ENCODE results near the gene ZBTB21.
A peak's percentile ranks its signal among the peaks of the same experiment; 100 is the strongest.

The ZBTB21 gene

GRCh38 chr21:41983229-41983628 is 26.9 kb downstream of the ZBTB21 start:
- peaks cover 1% of the 10 kb centered on the region for H3K36me3 Mint-ChIP-seq (ENCODE audit: low read depth)
- H3K9me3 Mint-ChIP-seq: peaks cover 22% of the 10 kb centered on the region
- H3K4me3 Mint-ChIP-seq: no peak overlapping the region
- no peak overlapping the region for H3K27ac Mint-ChIP-seq
- DNase-seq (ENCODE audit: low spot score): no peak
- H3K27me3 Mint-ChIP-seq (ENCODE audit: low read depth): peaks cover 6% of the 10 kb centered on the region
- H3K4me1 Mint-ChIP-seq (ENCODE audit: low read depth): peaks cover 2% of the 10 kb centered on the region

DNA sequence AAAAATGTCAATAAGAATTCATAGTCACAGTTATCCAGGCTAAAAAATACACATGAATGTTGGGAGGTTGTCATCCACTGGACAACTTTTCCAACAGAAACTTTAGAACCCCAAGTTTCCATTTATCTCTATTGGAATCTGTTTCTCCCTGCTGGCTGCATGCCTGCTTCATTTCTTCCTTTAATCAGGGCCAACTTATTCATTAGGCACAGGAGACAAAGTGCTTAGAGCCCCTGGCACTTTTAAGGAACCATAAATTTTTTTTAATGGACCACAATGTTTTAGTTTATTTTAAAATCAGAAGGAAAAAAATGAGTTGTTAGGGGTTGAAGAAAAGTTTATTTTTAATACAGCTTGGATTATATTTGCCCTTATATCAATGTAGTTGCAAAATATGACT is 29.6 kb downstream of the ZBTB21 start:
- H3K36me3 Mint-ChIP-seq (ENCODE audit: low read depth): peaks cover 1% of the 10 kb centered on the region

GRCh38 chr21:41979751-41980369 is 30.3 kb downstream of the ZBTB21 start:
- Mint-ChIP-seq H3K4me3 (no peak overlapping the region), H3K27ac (no peak overlapping the region), H3K9me3 (peaks cover 22% of the 10 kb centered on the region), H3K36me3 (ENCODE audit: low read depth) (peaks cover 1% of the 10 kb centered on the region), H3K27me3 (ENCODE audit: low read depth) (peaks cover 6% of the 10 kb centered on the region), H3K4me1 (ENCODE audit: low read depth) (no peaks in the 10 kb centered on the region)
- DNase-seq (ENCODE audit: low spot score): no peak

More for the DNA sequence above, 29.6 kb downstream of the ZBTB21 start:
- Mint-ChIP-seq H3K27me3 (ENCODE audit: low read depth) (peaks cover 6% of the 10 kb centered on the region), H3K9me3 (peaks cover 22% of the 10 kb centered on the region), H3K27ac (no peak overlapping the region), H3K4me3 (no peak overlapping the region), H3K4me1 (ENCODE audit: low read depth) (no peaks in the 10 kb centered on the region)
- DNase-seq (ENCODE audit: low spot score): no peak

- no peak for DNase-seq (ENCODE audit: low spot score)
- Mint-ChIP-seq H3K27me3 (ENCODE audit: low read depth) (peaks cover 6% of the 10 kb centered on the region), H3K36me3 (ENCODE audit: low read depth) (peaks cover 1% of the 10 kb centered on the region), H3K4me1 (ENCODE audit: low read depth) (peaks cover 2% of the 10 kb centered on the region), H3K4me3 (no peak overlapping the region), H3K27ac (no peak overlapping the region), H3K9me3 (peaks cover 22% of the 10 kb centered on the region)
These were observed 30.8 kb downstream of the ZBTB21 start for GRCh38 chr21:41979335-41979734.

DNA sequence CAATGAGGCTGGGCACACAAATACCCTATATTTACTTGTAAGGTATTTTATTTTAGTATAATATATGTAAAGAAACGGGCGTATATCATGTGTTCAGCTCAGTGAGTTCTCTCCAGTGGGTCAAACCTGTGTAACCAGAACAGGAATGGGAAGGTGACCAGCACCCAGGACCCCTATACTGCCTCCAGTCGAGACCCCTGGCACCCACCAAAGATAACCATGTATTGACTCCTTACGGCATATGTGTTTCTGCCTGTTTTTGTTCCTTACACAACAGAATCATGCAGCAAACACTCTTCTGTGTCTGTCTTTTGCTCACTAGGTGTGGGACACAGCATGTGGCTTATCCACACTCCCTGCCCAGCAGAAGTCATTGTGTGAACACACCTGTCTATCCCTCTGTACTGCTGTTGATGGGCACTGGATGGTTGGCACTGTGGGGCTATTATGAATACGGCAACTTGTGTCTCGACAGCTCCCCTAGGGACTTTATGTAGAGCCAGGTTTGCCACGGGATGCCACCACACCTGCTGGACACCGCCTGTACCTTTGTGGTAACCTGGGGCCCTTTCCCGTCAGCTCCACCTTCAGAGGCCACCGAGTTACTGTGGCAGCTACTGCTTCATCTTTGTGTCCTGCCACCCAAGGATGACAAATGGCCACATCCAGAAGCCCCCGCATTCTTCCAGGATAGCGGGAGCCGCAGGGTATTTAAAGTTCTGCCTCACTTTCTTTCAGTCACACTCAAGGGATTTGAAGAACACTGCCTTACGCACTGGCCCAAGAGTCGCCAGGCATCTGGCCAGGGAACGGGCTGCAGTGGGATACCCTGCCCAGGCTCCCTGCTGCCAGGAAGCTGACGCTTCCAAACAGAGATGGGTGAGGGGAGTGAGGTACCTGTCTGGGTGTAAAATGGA is 32.9 kb downstream of the ZBTB21 start:
- Mint-ChIP-seq H3K9me3 (peaks cover 10% of the 10 kb centered on the region), H3K27ac (no peak overlapping the region), H3K36me3 (ENCODE audit: low read depth) (no peaks in the 10 kb centered on the region), H3K27me3 (ENCODE audit: low read depth) (peaks cover 6% of the 10 kb centered on the region), H3K4me1 (ENCODE audit: low read depth) (peaks cover 8% of the 10 kb centered on the region), H3K4me3 (no peak overlapping the region)
- DNase-seq (ENCODE audit: low spot score): peak; percentile 2

- Mint-ChIP-seq H3K27me3 (ENCODE audit: low read depth) (peaks cover 6% of the 10 kb centered on the region), H3K4me3 (no peak overlapping the region), H3K27ac (no peak overlapping the region), H3K9me3 (peaks cover 9% of the 10 kb centered on the region), H3K36me3 (ENCODE audit: low read depth) (no peaks in the 10 kb centered on the region), H3K4me1 (ENCODE audit: low read depth) (peaks cover 8% of the 10 kb centered on the region)
- DNase-seq (ENCODE audit: low spot score): peak; percentile 1
These were observed 33.5 kb downstream of the ZBTB21 start for GRCh38 chr21:41976611-41977010.

- Mint-ChIP-seq H3K4me3 (no peak overlapping the region), H3K9me3 (peaks cover 9% of the 10 kb centered on the region)
These were observed 34.5 kb downstream of the ZBTB21 start for GRCh38 chr21:41975391-41976272.

GRCh38 chr21:41974752-41975053 is 35.5 kb downstream of the ZBTB21 start:
- DNase-seq (ENCODE audit: low spot score): no peak
- Mint-ChIP-seq H3K36me3 (ENCODE audit: low read depth) (no peaks in the 10 kb centered on the region), H3K4me3 (no peak overlapping the region), H3K27ac (no peak overlapping the region), H3K9me3 (peaks cover 8% of the 10 kb centered on the region), H3K27me3 (ENCODE audit: low read depth) (peaks cover 6% of the 10 kb centered on the region), H3K4me1 (ENCODE audit: low read depth) (peaks cover 8% of the 10 kb centered on the region)

More at GRCh38 chr21:41975391-41976272, 34.5 kb downstream of the ZBTB21 start:
- peaks cover 8% of the 10 kb centered on the region for H3K4me1 Mint-ChIP-seq (ENCODE audit: low read depth)
- no peaks in the 10 kb centered on the region for H3K36me3 Mint-ChIP-seq (ENCODE audit: low read depth)
- DNase-seq (ENCODE audit: low spot score): peak; percentile 2
- no peak overlapping the region for H3K27ac Mint-ChIP-seq
- peaks cover 6% of the 10 kb centered on the region for H3K27me3 Mint-ChIP-seq (ENCODE audit: low read depth)

DNA sequence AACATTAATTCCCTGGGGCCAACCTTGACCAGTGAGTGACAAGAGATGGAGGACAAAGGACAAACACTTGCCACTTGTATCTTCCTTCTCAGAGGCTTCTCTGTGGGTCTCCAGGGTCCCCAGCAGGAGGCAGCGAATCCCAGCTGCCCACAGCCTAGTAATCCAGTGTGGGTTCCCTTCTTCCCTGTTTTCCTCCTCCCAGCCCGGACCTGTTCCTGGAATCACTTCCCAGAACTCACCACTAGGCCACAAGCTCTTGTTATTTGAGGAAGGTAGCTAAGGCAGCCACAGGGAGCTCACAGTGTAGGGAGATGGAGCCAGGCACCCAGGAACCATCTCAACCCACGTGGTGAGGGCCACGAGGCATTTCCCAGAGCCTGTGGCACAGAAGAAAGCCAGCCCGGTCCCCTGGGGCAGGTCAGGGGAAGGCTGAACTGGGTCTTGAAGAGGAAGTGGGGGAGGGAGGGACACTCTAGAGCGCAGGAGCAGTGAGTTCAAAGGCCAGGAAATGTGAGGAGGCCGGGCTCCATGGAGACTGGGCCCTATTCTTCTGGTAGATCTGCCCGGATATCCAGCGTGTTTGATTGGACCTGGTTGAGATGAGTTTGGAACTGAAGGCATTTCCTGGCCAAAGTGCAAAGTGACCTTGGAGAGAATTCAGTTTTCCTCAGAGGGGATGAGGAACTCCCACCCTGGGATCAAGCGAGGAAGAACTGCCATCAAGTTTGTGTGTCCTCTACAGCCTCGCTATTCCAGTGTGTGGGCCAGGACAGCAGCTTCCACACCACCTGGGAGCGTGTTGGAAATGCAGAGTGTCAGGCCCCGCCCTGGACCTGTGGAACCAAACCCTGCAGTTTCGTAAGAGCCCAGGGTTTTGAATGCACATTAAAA is 36.1 kb downstream of the ZBTB21 start:
- Mint-ChIP-seq H3K27me3 (ENCODE audit: low read depth) (peaks cover 1% of the 10 kb centered on the region), H3K9me3 (peaks cover 2% of the 10 kb centered on the region), H3K27ac (peak overlapping the region; percentile 45), H3K36me3 (ENCODE audit: low read depth) (no peaks in the 10 kb centered on the region), H3K4me1 (ENCODE audit: low read depth) (peaks cover 8% of the 10 kb centered on the region), H3K4me3 (no peak overlapping the region)
- DNase-seq (ENCODE audit: low spot score): no peak

GRCh38 chr21:41973427-41973831 is 36.7 kb downstream of the ZBTB21 start:
- no peaks in the 10 kb centered on the region for H3K36me3 Mint-ChIP-seq (ENCODE audit: low read depth)
- H3K27ac Mint-ChIP-seq: no peak overlapping the region
- no peak for DNase-seq (ENCODE audit: low spot score)
- H3K4me1 Mint-ChIP-seq (ENCODE audit: low read depth): peaks cover 8% of the 10 kb centered on the region
- no peak overlapping the region for H3K4me3 Mint-ChIP-seq
- no peaks in the 10 kb centered on the region for H3K27me3 Mint-ChIP-seq (ENCODE audit: low read depth)
- H3K9me3 Mint-ChIP-seq: no peaks in the 10 kb centered on the region

GRCh38 chr21:41972511-41973205 is 37.5 kb downstream of the ZBTB21 start:
- Mint-ChIP-seq H3K4me3 (no peak overlapping the region), H3K9me3 (no peaks in the 10 kb centered on the region), H3K27ac (no peak overlapping the region), H3K27me3 (ENCODE audit: low read depth) (no peaks in the 10 kb centered on the region), H3K36me3 (ENCODE audit: low read depth) (no peaks in the 10 kb centered on the region), H3K4me1 (ENCODE audit: low read depth) (peaks cover 8% of the 10 kb centered on the region)
- DNase-seq (ENCODE audit: low spot score): no peak

DNA sequence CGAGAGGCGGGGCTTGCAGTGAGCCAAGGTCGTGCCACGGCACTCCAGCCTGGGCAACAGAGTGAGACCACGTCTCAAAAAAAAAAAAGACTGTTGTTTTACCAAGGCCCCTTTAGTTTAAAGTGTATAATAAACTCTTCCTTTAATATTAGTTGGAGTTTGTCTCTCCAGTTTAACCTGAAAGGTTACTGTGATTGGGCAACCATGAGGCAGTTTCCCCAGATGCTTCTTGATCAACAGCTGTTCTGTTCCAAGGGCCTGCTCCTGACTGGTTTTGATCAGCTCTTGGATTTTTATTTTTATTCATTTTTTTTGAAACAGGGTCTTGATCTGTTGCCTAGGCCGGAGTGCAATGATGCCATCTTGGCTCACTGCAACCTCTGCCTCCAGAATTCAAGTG is 38.3 kb downstream of the ZBTB21 start:
- Mint-ChIP-seq H3K27ac (no peak overlapping the region), H3K4me1 (ENCODE audit: low read depth) (peaks cover 8% of the 10 kb centered on the region), H3K4me3 (no peak overlapping the region), H3K36me3 (ENCODE audit: low read depth) (no peaks in the 10 kb centered on the region), H3K27me3 (ENCODE audit: low read depth) (peaks cover 4% of the 10 kb centered on the region), H3K9me3 (no peaks in the 10 kb centered on the region)
- DNase-seq (ENCODE audit: low spot score): no peak
